Hepatocyte (in vitro differentiated cells): Measurements from ENCODE around the gene PHACTR1. TPM values are rescaled to one million over a fixed set of nuclear protein-coding genes. Genes with fewer than 3 reads are reported as not detected.

Experiments
- DNase-seq: peaks from one replicate; pipeline ENCODE4 v3.0.0-alpha.2; 2016; ENCODE audit warnings: low spot score
- H2AFZ ChIP-seq: fragments of 200-600 bp; sonication (generic); 2 replicates; pipeline ENCODE4 v1.6.0; 2016; ENCODE audit warnings: antibody characterized with exemption, mild to moderate bottlenecking
- H3K27ac ChIP-seq: fragments of 200-600 bp; sonication (generic); 2 replicates; pipeline ENCODE4 v1.5.1; 2016; ENCODE audit warnings: mild to moderate bottlenecking
- H3K27me3 ChIP-seq: fragments of 200-600 bp; sonication (generic); 2 replicates; pipeline ENCODE4 v1.6.1; 2016
- H3K36me3 ChIP-seq: fragments of 200-600 bp; sonication (generic); replicated peaks from 2 replicates; pipeline ENCODE4 v1.5.1; 2016; ENCODE audit warnings: low read depth; ENCODE audit not compliant: insufficient read depth
- H3K4me1 ChIP-seq: fragments of 200-600 bp; sonication (generic); 2 replicates; pipeline ENCODE4 v1.5.1; 2016; ENCODE audit warnings: mild to moderate bottlenecking, moderate library complexity; ENCODE audit not compliant: insufficient read depth
- H3K4me2 ChIP-seq: fragments of 200-600 bp; sonication (generic); 2 replicates; pipeline ENCODE4 v1.6.0; 2016
- H3K4me3 ChIP-seq: fragments of 200-600 bp; sonication (generic); 2 replicates; pipeline ENCODE4 v1.5.1; 2016; ENCODE audit warnings: mild to moderate bottlenecking
- H3K79me2 ChIP-seq: fragments of 200-600 bp; sonication (generic); 2 replicates; pipeline ENCODE4 v1.6.0; 2017; ENCODE audit warnings: mild to moderate bottlenecking
- H3K9me2 ChIP-seq: fragments of 200-600 bp; sonication (generic); replicated peaks from 2 replicates; pipeline ENCODE4 v1.6.0; 2017; ENCODE audit warnings: mild to moderate bottlenecking; ENCODE audit not compliant: insufficient read depth
- H3K9me3 ChIP-seq: fragments of 200-600 bp; sonication (generic); 2 replicates; pipeline ENCODE4 v1.5.1; 2016; ENCODE audit warnings: low read depth, mild to moderate bottlenecking
- H4K20me1 ChIP-seq: fragments of 200-600 bp; sonication (generic); 2 replicates; pipeline ENCODE4 v1.6.0; 2016; ENCODE audit warnings: mild to moderate bottlenecking; ENCODE audit not compliant: insufficient read depth, poor library complexity, severe bottlenecking
- CTCF ChIP-seq: fragments of 200-600 bp; sonication (generic); IDR thresholded peaks from 2 replicates; pipeline ENCODE4 v1.5.1; 2016; ENCODE audit warnings: antibody characterized with exemption, mild to moderate bottlenecking; ENCODE audit not compliant: poor library complexity
- EZH2 ChIP-seq: fragments of 200-600 bp; sonication (generic); IDR thresholded peaks from 2 replicates; pipeline ENCODE4 v1.6.1; 2016; ENCODE audit warnings: antibody characterized with exemption, mild to moderate bottlenecking, borderline replicate concordance
- EZH2phosphoT487 ChIP-seq: fragments of 200-600 bp; sonication (generic); IDR thresholded peaks from one replicate; pipeline ENCODE4 v1.6.1; 2018; ENCODE audit warnings: antibody characterized with exemption, mild to moderate bottlenecking, low read depth, moderate library complexity; ENCODE audit not compliant: unreplicated experiment, severe bottlenecking
- whole genome bisulfite sequencing: methylation state at CpG from one replicate; pipeline ENCODE4 v1.1.6; 2016; ENCODE audit warnings: low lambda C conversion rate; ENCODE audit errors: missing lambda C conversion rate; 5-methylcytosine and 5-hydroxymethylcytosine counted together
- polyA plus RNA-seq: library from polyadenylated mRNA; unstranded; fragments of >200 nt; fragmentation: Nextera tagmentation; extraction: Ambion mirVana; gene quantifications from 2 replicates; pipeline ENCODE4 v1.2.1, GENCODE V29; 2016
- total RNA-seq: library from RNA; depleted of rRNA; stranded (reverse); fragments of >200 nt; gene quantifications from 2 replicates; pipeline ENCODE4 v1.2.3, GENCODE V29; 2014

The PHACTR1 gene
- total and polyA plus RNA-seq, 2 experiments from 2014 or later, result 3.0 to 4.3 TPM

DNA sequence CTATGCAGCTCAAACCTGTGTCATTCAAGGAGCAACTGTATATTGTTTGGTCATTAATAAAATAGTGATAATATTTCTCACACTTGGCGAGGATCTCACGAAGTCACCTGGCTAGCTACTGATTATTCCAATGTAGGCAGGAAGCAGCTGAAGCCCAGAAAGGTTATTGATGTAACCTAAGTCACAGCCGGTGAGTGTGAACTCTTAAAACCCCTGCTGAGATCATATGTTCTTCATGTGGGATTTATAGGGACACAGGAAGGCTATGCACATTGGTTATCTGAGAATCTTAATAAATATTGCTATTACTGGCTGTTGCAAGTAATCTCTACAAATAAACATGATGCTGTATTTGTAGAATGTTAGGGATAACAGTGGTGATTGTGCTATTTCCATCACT is 450.3 kb downstream of the PHACTR1 start:
- no peak for TF ChIP-seq CTCF
- no peak for TF ChIP-seq EZH2phosphoT487
- TF ChIP-seq EZH2, result no peak
- Histone ChIP-seq H3K27me3 (no peaks in the 10 kb centered on the region), H4K20me1 (no peaks in the 10 kb centered on the region), H3K9me3 (no peaks in the 10 kb centered on the region), H2AFZ (no peak overlapping the region), H3K27ac (no peak overlapping the region), H3K4me1 (no peaks in the 10 kb centered on the region), H3K36me3 (no peaks in the 10 kb centered on the region), H3K4me3 (no peak overlapping the region), H3K9me2 (no peaks in the 10 kb centered on the region), H3K79me2 (no peaks in the 10 kb centered on the region), H3K4me2 (no peak overlapping the region)
- 78% methylated on average over 3 of the region's 3 CpGs for WGBS
- no peak for DNase-seq

DNA sequence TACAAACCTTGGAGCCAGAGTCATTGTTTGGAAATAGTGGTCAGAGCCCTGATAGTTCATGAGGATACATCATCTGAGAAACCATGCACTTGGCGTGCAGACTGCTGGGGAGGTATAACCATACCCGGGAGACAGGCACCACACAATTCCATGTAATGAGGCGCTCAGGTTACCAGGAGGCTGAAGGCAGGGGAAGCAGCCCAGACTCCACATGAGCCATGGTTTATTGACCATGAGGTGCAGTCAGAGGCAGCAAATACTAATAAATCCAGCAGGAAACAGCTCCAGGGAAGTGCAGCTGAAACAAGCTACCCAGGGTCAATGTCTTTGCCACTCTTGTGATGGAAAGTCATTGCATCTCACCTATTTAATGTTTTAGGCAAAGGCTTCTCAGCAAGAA is 455.7 kb downstream of the PHACTR1 start:
- Histone ChIP-seq H4K20me1 (no peaks in the 10 kb centered on the region), H3K36me3 (no peaks in the 10 kb centered on the region), H3K4me2 (no peak overlapping the region), H3K27me3 (peaks cover 26% of the 10 kb centered on the region), H3K4me3 (no peak overlapping the region), H3K9me2 (no peaks in the 10 kb centered on the region), H2AFZ (no peak overlapping the region), H3K9me3 (no peaks in the 10 kb centered on the region), H3K79me2 (no peaks in the 10 kb centered on the region), H3K27ac (no peak overlapping the region), H3K4me1 (no peaks in the 10 kb centered on the region)
- TF ChIP-seq EZH2, result no peak
- no peak for TF ChIP-seq EZH2phosphoT487
- no peak for TF ChIP-seq CTCF
- 79% methylated on average over 3 of the region's 3 CpGs for WGBS
- DNase-seq, result no peak

GRCh38 chr6:13175087-13175486 is 458.5 kb downstream of the PHACTR1 start:
- Histone ChIP-seq H3K9me2 (no peaks in the 10 kb centered on the region), H2AFZ (no peak overlapping the region), H4K20me1 (no peaks in the 10 kb centered on the region), H3K27me3 (peaks cover 26% of the 10 kb centered on the region), H3K4me1 (no peaks in the 10 kb centered on the region), H3K79me2 (no peaks in the 10 kb centered on the region), H3K4me2 (no peak overlapping the region), H3K4me3 (no peak overlapping the region), H3K36me3 (no peaks in the 10 kb centered on the region), H3K27ac (no peak overlapping the region), H3K9me3 (no peaks in the 10 kb centered on the region)
- no peak for DNase-seq
- no peak for TF ChIP-seq EZH2phosphoT487
- TF ChIP-seq CTCF, result no peak
- no peak for TF ChIP-seq EZH2
- WGBS, result 82% methylated on average over 2 of the region's 2 CpGs

GRCh38 chr6:13175759-13176158 is 459.2 kb downstream of the PHACTR1 start:
- 50% methylated on average over 4 of the region's 4 CpGs for WGBS
- Histone ChIP-seq H3K27ac (no peak overlapping the region), H3K4me2 (no peak overlapping the region), H3K9me2 (no peaks in the 10 kb centered on the region), H3K79me2 (no peaks in the 10 kb centered on the region), H4K20me1 (no peaks in the 10 kb centered on the region), H3K4me3 (no peak overlapping the region), H3K4me1 (no peaks in the 10 kb centered on the region), H3K27me3 (peaks cover 26% of the 10 kb centered on the region), H2AFZ (no peak overlapping the region), H3K9me3 (no peaks in the 10 kb centered on the region), H3K36me3 (no peaks in the 10 kb centered on the region)
- DNase-seq, result no peak
- no peak for TF ChIP-seq CTCF
- no peak for TF ChIP-seq EZH2
- no peak for TF ChIP-seq EZH2phosphoT487
